GM19438 (cell line): Measurements from ENCODE around the gene DNAJC16.

Experiments
- ATAC-seq: cut with Tn5 transposase; IDR thresholded peaks from one replicate; pipeline ENCODE4 v1.9.1; 2021; ENCODE audit warnings: low read depth; ENCODE audit not compliant: unreplicated experiment

Gene DNAJC16

GRCh38 chr1:15618655-15619525, 92.2 kb downstream of the DNAJC16 start:
- ATAC-seq, result no peak

GRCh38 chr1:15620155-15620545, 93.5 kb downstream of the DNAJC16 start:
- no peak for ATAC-seq

- ATAC-seq, result no peak
These were observed 94.4 kb downstream of the DNAJC16 start for GRCh38 chr1:15620902-15621682.

GRCh38 chr1:15621975-15622374, 95.3 kb downstream of the DNAJC16 start:
- ATAC-seq, result no peak

GRCh38 chr1:15622712-15623373, 96.2 kb downstream of the DNAJC16 start:
- ATAC-seq, result no peak

- ATAC-seq, result no peak
These were observed 96.8 kb downstream of the DNAJC16 start for GRCh38 chr1:15623435-15623834.

GRCh38 chr1:15624133-15624714, 97.6 kb downstream of the DNAJC16 start:
- ATAC-seq, result no peak

GRCh38 chr1:15625056-15625917, 98.6 kb downstream of the DNAJC16 start:
- ATAC-seq, result no peak
